H1 (cell line): Measurements from ENCODE around the gene HMCN2. TPM values are rescaled to one million over a fixed set of nuclear protein-coding genes. Genes with fewer than 3 reads are reported as not detected.

Source experiments
- CTCF ChIA-PET: fragments of 300-600 bp; sonication (Branson Sonifier 250); formaldehyde crosslinking; loops from one replicate; lab custom pipeline; 2021; ENCODE audit not compliant: partially characterized antibody; lab: Charles Lee
- POLR2A ChIA-PET: fragments of 300-600 bp; sonication (Branson Sonifier 250); formaldehyde crosslinking; loops from one replicate; lab custom pipeline; 2021; ENCODE audit warnings: inconsistent platforms; ENCODE audit not compliant: partially characterized antibody; lab: Charles Lee
- DNase-seq, 2 experiments: peaks; one replicate each; pipeline versions ENCODE4 v3.0.0 to v3.0.0-alpha.2; 2010 to 2022; ENCODE audit warnings: low spot score in 2 of 2, low read depth in 1 of 2, mixed read lengths in 1 of 2
- FAIRE-seq: peaks from 2 replicates; lab custom pipeline; 2011; peaks lifted over from hg19 to GRCh38; lab: Jason Lieb, UNC
- H2AFZ ChIP-seq: 2 replicates; pipeline ENCODE4 v1.8.1; 2012; ENCODE audit warnings: low read length, inconsistent platforms
- H2AK5ac ChIP-seq: 2 replicates; pipeline ENCODE4 v1.6.1; 2013; ENCODE audit warnings: low read depth, low read length
- H2BK120ac ChIP-seq: replicated peaks from 2 replicates; pipeline ENCODE3; 2013; ENCODE audit warnings: low read depth, low read length, inconsistent platforms
- H2BK12ac ChIP-seq: 2 replicates; pipeline ENCODE4 v1.6.1; 2013; ENCODE audit warnings: low read depth, low read length
- H2BK15ac ChIP-seq: 2 replicates; pipeline ENCODE4 v1.6.1; 2013; ENCODE audit warnings: low read length
- H2BK20ac ChIP-seq: 2 replicates; pipeline ENCODE4 v1.6.1; 2013; ENCODE audit warnings: low read length
- H2BK5ac ChIP-seq: 2 replicates; pipeline ENCODE4 v1.6.1; 2013; ENCODE audit warnings: low read depth, low read length
- H3K14ac ChIP-seq: 2 replicates; pipeline ENCODE4 v1.6.1; 2013; ENCODE audit warnings: inconsistent platforms; ENCODE audit not compliant: insufficient read length
- H3K18ac ChIP-seq: 2 replicates; pipeline ENCODE4 v1.6.1; 2013; ENCODE audit warnings: low read length; ENCODE audit errors: extremely low read depth
- H3K23ac ChIP-seq: 2 replicates; pipeline ENCODE4 v1.6.1; 2013; ENCODE audit warnings: inconsistent platforms; ENCODE audit not compliant: insufficient read length
- H3K23me2 ChIP-seq: 2 replicates; pipeline ENCODE4 v1.6.1; 2013; ENCODE audit warnings: low read depth, low read length
- H3K27ac ChIP-seq: 2 replicates; pipeline ENCODE4 v1.6.1; 2011; ENCODE audit warnings: low read depth, low read length, inconsistent platforms
- H3K27me3 ChIP-seq, 4 experiments: replicated peaks in 1 of 4; 1 replicate in 1 of 4; 2 replicates in 3 of 4; pipeline versions ENCODE4 v1.6.1 to v1.8.1; 2011 to 2013; ENCODE audit warnings: low read length in 3 of 4, mild to moderate bottlenecking in 3 of 4, inconsistent platforms in 2 of 4, mixed read lengths in 2 of 4, moderate library complexity in 1 of 4; ENCODE audit not compliant: control insufficient read depth in 3 of 4, insufficient read depth in 3 of 4; ENCODE audit errors: extremely low read depth in 1 of 4
- H3K36me3 ChIP-seq, 4 experiments: 2 replicates each; pipeline versions ENCODE4 v1.6.1 to v1.8.1; 2011 to 2013; ENCODE audit warnings: mild to moderate bottlenecking in 4 of 4, low read length in 3 of 4, moderate library complexity in 2 of 4, control low read depth in 1 of 4, inconsistent platforms in 1 of 4; ENCODE audit not compliant: insufficient read depth in 4 of 4, control insufficient read depth in 2 of 4
- H3K4ac ChIP-seq: replicated peaks from 2 replicates; pipeline ENCODE3; 2013; ENCODE audit warnings: low read length, low read depth, mixed read lengths, inconsistent platforms; ENCODE audit not compliant: insufficient read length
- H3K4me1 ChIP-seq, 4 experiments: replicated peaks in 1 of 4; 1 replicate in 1 of 4; 2 replicates in 3 of 4; pipeline versions ENCODE4 v1.6.1 to v1.8.1; 2011 to 2013; ENCODE audit warnings: low read length in 3 of 4, inconsistent platforms in 2 of 4, mixed read lengths in 1 of 4; ENCODE audit not compliant: insufficient read depth in 4 of 4, control insufficient read depth in 3 of 4
- H3K4me2 ChIP-seq, 2 experiments: 2 replicates each; pipeline versions ENCODE4 v1.6.1 to v1.8.1; 2011 to 2013; ENCODE audit warnings: low read depth in 2 of 2, low read length in 2 of 2, control low read depth in 1 of 2, inconsistent platforms in 1 of 2, mild to moderate bottlenecking in 1 of 2; ENCODE audit not compliant: insufficient read depth in 1 of 2
- H3K4me3 ChIP-seq, 4 experiments: fragments of 200-600, 300-600 bp in 1 of 4; sonication (generic), shearing (Covaris generic), sonication (Bioruptor Twin) in 1 of 4; 2 replicates each; pipeline versions ENCODE4 v1.5.1 to v1.8.1; 2011 to 2016; ENCODE audit warnings: low read length in 4 of 4, low read depth in 3 of 4, control low read depth in 2 of 4, inconsistent platforms in 2 of 4, mild to moderate bottlenecking in 2 of 4, mixed read lengths in 1 of 4, moderate library complexity in 1 of 4; ENCODE audit not compliant: insufficient read depth in 2 of 4; ENCODE audit errors: extremely low read depth in 1 of 4
- H3K56ac ChIP-seq: replicated peaks from 2 replicates; pipeline ENCODE3; 2013; ENCODE audit warnings: low read depth, mild to moderate bottlenecking, mixed read lengths, low read length, inconsistent platforms; ENCODE audit not compliant: insufficient read length
- H3K79me1 ChIP-seq: 2 replicates; pipeline ENCODE4 v1.6.1; 2013; ENCODE audit warnings: low read depth, low read length, control low read depth
- H3K79me2 ChIP-seq, 2 experiments: 2 replicates each; pipeline versions ENCODE4 v1.6.1 to v1.8.1; 2012 to 2013; ENCODE audit warnings: low read length in 2 of 2, mild to moderate bottlenecking in 2 of 2, inconsistent platforms in 1 of 2; ENCODE audit not compliant: insufficient read depth in 2 of 2, control insufficient read depth in 1 of 2
- H3K9ac ChIP-seq, 4 experiments: replicated peaks in 1 of 4; 1 replicate in 1 of 4; 2 replicates in 3 of 4; pipeline versions ENCODE4 v1.6.1 to v1.8.1; 2011 to 2013; ENCODE audit warnings: low read depth in 3 of 4, low read length in 3 of 4, control low read depth in 2 of 4, mild to moderate bottlenecking in 2 of 4, moderate library complexity in 2 of 4, inconsistent platforms in 1 of 4; ENCODE audit errors: extremely low read depth in 1 of 4
- H3K9me3 ChIP-seq, 2 experiments: 2 replicates each; pipeline versions ENCODE4 v1.6.1 to v1.8.1; 2012 to 2013; ENCODE audit warnings: mild to moderate bottlenecking in 2 of 2, moderate library complexity in 2 of 2, control low read depth in 1 of 2, inconsistent platforms in 1 of 2, low read depth in 1 of 2, low read length in 1 of 2, mixed read lengths in 1 of 2; ENCODE audit not compliant: insufficient read depth in 2 of 2
- H4K20me1 ChIP-seq, 2 experiments: replicated peaks in 1 of 2; 2 replicates each; pipeline versions ENCODE3 to v1.8.1; 2011 to 2013; ENCODE audit warnings: inconsistent platforms in 2 of 2, low read length in 2 of 2, mild to moderate bottlenecking in 1 of 2; ENCODE audit not compliant: insufficient read depth in 2 of 2, control insufficient read depth in 1 of 2
- H4K5ac ChIP-seq: 2 replicates; pipeline ENCODE4 v1.6.1; 2013; ENCODE audit warnings: low read length, low read depth, mixed read lengths, inconsistent platforms; ENCODE audit not compliant: insufficient read length
- H4K8ac ChIP-seq: 2 replicates; pipeline ENCODE4 v1.8.0; 2013; ENCODE audit warnings: mild to moderate bottlenecking, moderate library complexity, low read length, inconsistent platforms; ENCODE audit not compliant: insufficient read depth; ENCODE audit errors: extremely low read depth
- H4K91ac ChIP-seq: replicated peaks from 2 replicates; pipeline ENCODE3; 2013; ENCODE audit warnings: low read length, mixed read lengths, inconsistent platforms; ENCODE audit not compliant: insufficient read length
- ASH2L ChIP-seq: fragments of 200-600, 300-600 bp; sonication (generic); IDR thresholded peaks from one replicate; pipeline ENCODE4 v1.7.1; 2017; ENCODE audit warnings: low read length
- CTBP2 ChIP-seq: IDR thresholded peaks from 2 replicates; pipeline ENCODE4 v1.7.0; 2011; ENCODE audit warnings: borderline replicate concordance, mild to moderate bottlenecking, moderate library complexity, mixed read lengths, low read length; ENCODE audit not compliant: insufficient read depth, insufficient read length
- JUN ChIP-seq: IDR thresholded peaks from 2 replicates; pipeline ENCODE4 v1.6.1; 2011; ENCODE audit warnings: low read depth, mild to moderate bottlenecking, improper control_type of control experiment, low read length
- KDM4A ChIP-seq: IDR thresholded peaks from one replicate; pipeline ENCODE4 v1.7.1; 2012; ENCODE audit warnings: low read depth, mild to moderate bottlenecking, moderate library complexity, low read length, inconsistent platforms; ENCODE audit not compliant: severe bottlenecking
- KDM5A ChIP-seq: fragments of 200-600 bp; IDR thresholded peaks from 2 replicates; pipeline ENCODE4 v1.7.1; 2012; ENCODE audit warnings: mild to moderate bottlenecking, low read length, inconsistent platforms, mixed read lengths
- NANOG ChIP-seq: IDR thresholded peaks from 2 replicates; pipeline ENCODE4 v1.6.1; 2011; ENCODE audit warnings: low read length, low read depth, mild to moderate bottlenecking, inconsistent platforms; ENCODE audit not compliant: insufficient read depth, poor library complexity, severe bottlenecking
- SAP30 ChIP-seq: fragments of 300-600 bp; sonication (generic); IDR thresholded peaks from 2 replicates; pipeline ENCODE4 v1.7.1; 2012; ENCODE audit warnings: low read length, moderate library complexity, mild to moderate bottlenecking, inconsistent platforms; ENCODE audit not compliant: insufficient read depth, insufficient replicate concordance
- SIN3A ChIP-seq, 2 experiments: IDR thresholded peaks in 1 of 2; conservative IDR thresholded peaks in 1 of 2; 2 replicates each; pipeline ENCODE4 v1.6.1; 2011 to 2012; ENCODE audit warnings: low read length in 2 of 2, improper control_type of control experiment in 1 of 2, low read depth in 1 of 2, mild to moderate bottlenecking in 1 of 2
- SRF ChIP-seq: IDR thresholded peaks from 2 replicates; pipeline ENCODE4 v1.6.1; 2011; ENCODE audit warnings: mild to moderate bottlenecking, low read depth, low read length, moderate library complexity
- TCF12 ChIP-seq: IDR thresholded peaks from 2 replicates; pipeline ENCODE4 v1.6.1; 2011; ENCODE audit warnings: low read depth, mild to moderate bottlenecking, low read length
- TEAD4 ChIP-seq: IDR thresholded peaks from 2 replicates; pipeline ENCODE4 v1.6.1; 2012; ENCODE audit warnings: low read depth, low read length, inconsistent platforms, mixed read lengths
- ZNF274 ChIP-seq: IDR thresholded peaks from 2 replicates; pipeline ENCODE4 v1.7.0; 2012; ENCODE audit warnings: low read length, borderline replicate concordance; ENCODE audit errors: extremely low read depth
- WGBS, 2 experiments: shearing (Covaris generic) in 1 of 2; methylation state at CpG; one replicate each; pipeline versions ENCODE4 v1.1.6 to v1.1.7; 2013 to 2015; ENCODE audit warnings: low lambda C conversion rate in 2 of 2, mixed read lengths in 2 of 2, inconsistent platforms in 1 of 2, low coverage in 1 of 2, missing lambda C conversion rate in 1 of 2; ENCODE audit not compliant: insufficient replicate concordance in 2 of 2, insufficient coverage in 1 of 2, insufficient read length in 1 of 2; ENCODE audit errors: extremely low coverage in 1 of 2, missing lambda C conversion rate in 1 of 2; 5-methylcytosine and 5-hydroxymethylcytosine counted together
- polyA plus RNA-seq, 7 experiments: library from polyadenylated mRNA; depleted of rRNA in 3 of 7; stranded (reverse) in 5 of 7; unstranded in 2 of 7; fragments of >200 nt in 5 of 7; fragments of 200-250 nt in 2 of 7; gene quantifications; 1 replicate in 5 of 7; 2 replicates in 1 of 7; 4 replicates in 1 of 7; pipeline versions ENCODE4 v1.2.1 to v1.2.3, GENCODE V29; 2011 to 2013; ENCODE audit warnings: missing spikeins in 2 of 7, mixed read lengths in 2 of 7
- total RNA-seq: library from RNA; stranded (reverse); fragmentation: NEBNext Ultra II Directional; extraction: Animal tissue kit (Norgen Biotek cat#: 25700); gene quantifications from 2 replicates; pipeline ENCODE4 v1.2.1, GENCODE V29; 2021

Gene HMCN2
- total and polyA plus RNA-seq, 2 of the 8 experiments (the other 6 are each of a cell fraction or from before 2014, with no cell fraction given) = 5.0 to 9.1 TPM

GRCh38 chr9:130309689-130310455, 44.3 kb downstream of the HMCN2 start:
- ChIA-PET CTCF (interaction anchor here (1.2 to 1.7 kb wide), 2 partner anchors 9 to 19 kb away, joined by 3 to 4 read pairs; no protein-coding TSS in a partner anchor), POLR2A (no interaction called here)
- WGBS, 2 experiments = 94% methylated on average over 12 of the region's 13 CpGs; no CpG with 5 or more reads in 1 of the 2 experiments
- Histone ChIP-seq H3K23me2 (no peaks in the 10 kb centered on the region), H3K56ac (no peak overlapping the region), H4K20me1 (no peaks in the 10 kb centered on the region), H2BK20ac (no peak overlapping the region), H2AK5ac (no peak overlapping the region), H3K14ac (no peak overlapping the region), H3K27ac (no peak overlapping the region), H4K8ac (no peak overlapping the region; the same call in 1 of the 2 replicates), H3K23ac (no peak overlapping the region), H2BK5ac (no peak overlapping the region), H2BK15ac (no peak overlapping the region), H4K91ac (no peak overlapping the region), H3K9ac (no peak overlapping the region), H3K18ac (no peak overlapping the region), H3K4me1 (0 out of 7 replicates have a peak, but pooled peaks cover 0 to 4% (median 0%) of the 10 kb centered on the region in 4 experiments), H3K4ac (no peak overlapping the region), H3K4me3 (no peak overlapping the region), H3K4me2 (no peak overlapping the region), H3K79me2 (no peaks in the 10 kb centered on the region), H2AFZ (no peak overlapping the region), H3K36me3 (peaks cover 0 to 3% (median 0%) of the 10 kb centered on the region in 4 experiments; a peak in 1 of 8 replicates), H4K5ac (no peak overlapping the region), H3K9me3 (no peaks in the 10 kb centered on the region), H2BK12ac (no peak overlapping the region), H3K79me1 (no peaks in the 10 kb centered on the region), H3K27me3 (no peaks in the 10 kb centered on the region), H2BK120ac (no peak overlapping the region)
- FAIRE-seq (no peak), DNase-seq (no peak)
- TF ChIP-seq KDM5A (no peak), SIN3A (conservative IDR thresholded peaks at IDR 0.05 in 1 of 2, IDR thresholded peaks at IDR 0.05 in 1 of 2; ENCODE audit: low read depth in 1 of 2, low read length in 2 of 2) (no peak), TCF12 (no peak), NANOG (no peak), TEAD4 (no peak), ZNF274 (no peak), JUN (no peak), CTBP2 (no peak), ASH2L (no peak), SRF (no peak), KDM4A (no peak), SAP30 (no peak)
